Stimulated activated CD4-positive, alpha-beta T cell treated with anti-CD3 and anti-CD28 coated beads, Interleukin-15, amount 100 ng/mL, for 24 hours (primary cell): Measurements from ENCODE around the gene GP1BB.
"Not testable (repeated sequence)": the region's sequence is repeated elsewhere in the genome, so short reads cannot be mapped to it uniquely, and the experiment has no call there.

ENCODE experiments used
- DNase-seq: peaks from one replicate; pipeline ENCODE4 v3.0.0-alpha.2; 2020

Gene GP1BB

GRCh38 chr22:19693981-19694670 lies 29.2 kb upstream of the GP1BB start:
- DNase-seq, result no peak

- DNase-seq, result no peak
Observed at GRCh38 chr22:19694696-19695095, 28.6 kb upstream of the GP1BB start.

GRCh38 chr22:19696504-19697276 lies 26.6 kb upstream of the GP1BB start:
- no peak for DNase-seq

- DNase-seq, result not testable (repeated sequence)
Observed at GRCh38 chr22:19697871-19698270, 25.5 kb upstream of the GP1BB start.

GRCh38 chr22:19700790-19701419 lies 22.4 kb upstream of the GP1BB start:
- DNase-seq, result no peak

- DNase-seq, result no peak
Observed at GRCh38 chr22:19701420-19702145, 21.8 kb upstream of the GP1BB start.

- no peak for DNase-seq
Observed at GRCh38 chr22:19703869-19704268, 19.5 kb upstream of the GP1BB start.

GRCh38 chr22:19704355-19705015 lies 18.9 kb upstream of the GP1BB start:
- DNase-seq, result no peak

- DNase-seq, result no peak
Observed at GRCh38 chr22:19705181-19705934, 18.0 kb upstream of the GP1BB start.

- DNase-seq, result no peak
Observed at GRCh38 chr22:19706661-19707151, 16.6 kb upstream of the GP1BB start.

GRCh38 chr22:19707347-19708290 lies 15.7 kb upstream of the GP1BB start:
- no peak for DNase-seq

- no peak for DNase-seq
Observed at GRCh38 chr22:19708321-19709011, 14.9 kb upstream of the GP1BB start.

- no peak for DNase-seq
Observed at GRCh38 chr22:19709063-19709769, 14.1 kb upstream of the GP1BB start.

- no peak for DNase-seq
Observed at GRCh38 chr22:19710020-19710768, 13.1 kb upstream of the GP1BB start.

- DNase-seq, result no peak
Observed at GRCh38 chr22:19710769-19711106, 12.6 kb upstream of the GP1BB start.

GRCh38 chr22:19713245-19713644 lies 10.1 kb upstream of the GP1BB start:
- DNase-seq, result no peak

GRCh38 chr22:19713650-19714311 lies 9.6 kb upstream of the GP1BB start:
- no peak for DNase-seq
